Astrocyte (in vitro differentiated cells and primary cell): ENCODE results near the gene CDS1. TPM values are rescaled to one million over a fixed set of nuclear protein-coding genes. Genes with fewer than 3 reads are reported as not detected.

Source experiments
- DNase-seq: peaks from one replicate; pipeline ENCODE4 v3.0.0-alpha.2; 2010; ENCODE audit warnings: low read depth
- FAIRE-seq: peaks from 2 replicates; lab custom pipeline; 2011; peaks lifted over from hg19 to GRCh38; lab: Jason Lieb, UNC
- H2AFZ ChIP-seq: 2 replicates; pipeline ENCODE4 v1.6.0; 2012; ENCODE audit warnings: low read depth, low read length, inconsistent platforms
- H3K27ac ChIP-seq: 2 replicates; pipeline ENCODE4 v1.5.1; 2011; ENCODE audit warnings: low read depth, low read length, inconsistent platforms
- H3K27me3 ChIP-seq: 2 replicates; pipeline ENCODE4 v1.6.0; 2011; ENCODE audit warnings: low read length, inconsistent platforms; ENCODE audit not compliant: insufficient read depth
- H3K36me3 ChIP-seq: 2 replicates; pipeline ENCODE4 v1.5.1; 2011; ENCODE audit warnings: low read length, inconsistent platforms; ENCODE audit not compliant: insufficient read depth
- H3K4me1 ChIP-seq: 2 replicates; pipeline ENCODE4 v1.5.1; 2011; ENCODE audit warnings: low read length, inconsistent platforms; ENCODE audit not compliant: insufficient read depth
- H3K4me2 ChIP-seq: 2 replicates; pipeline ENCODE4 v1.6.0; 2012; ENCODE audit warnings: low read length, inconsistent platforms
- H3K4me3 ChIP-seq: 2 replicates; pipeline ENCODE4 v1.5.1; 2011; ENCODE audit warnings: low read depth, mild to moderate bottlenecking, low read length, inconsistent platforms; ENCODE audit not compliant: insufficient read depth
- H3K79me2 ChIP-seq: 2 replicates; pipeline ENCODE4 v1.6.0; 2012; ENCODE audit warnings: mild to moderate bottlenecking, low read length, inconsistent platforms; ENCODE audit not compliant: insufficient read depth
- H3K9ac ChIP-seq: 2 replicates; pipeline ENCODE4 v1.6.0; 2012; ENCODE audit warnings: mild to moderate bottlenecking, low read length, inconsistent platforms
- H3K9me3 ChIP-seq: 2 replicates; pipeline ENCODE4 v1.5.1; 2012; ENCODE audit warnings: low read depth, mild to moderate bottlenecking, low read length, inconsistent platforms; ENCODE audit not compliant: insufficient read depth
- H4K20me1 ChIP-seq: 2 replicates; pipeline ENCODE4 v1.6.0; 2012; ENCODE audit warnings: low read length, inconsistent platforms; ENCODE audit not compliant: insufficient read depth
- H3K27ac Mint-ChIP-seq: one replicate; pipeline ENCODE4 v1.8.0; 2021; ENCODE audit warnings: mild to moderate bottlenecking, mixed read lengths; ENCODE audit not compliant: unreplicated experiment
- H3K27me3 Mint-ChIP-seq: one replicate; pipeline ENCODE4 v1.8.0; 2021; ENCODE audit warnings: low read depth, mixed read lengths; ENCODE audit not compliant: unreplicated experiment
- H3K36me3 Mint-ChIP-seq: one replicate; pipeline ENCODE4 v1.8.0; 2021; ENCODE audit warnings: low read depth, mixed read lengths; ENCODE audit not compliant: unreplicated experiment
- H3K4me1 Mint-ChIP-seq: one replicate; pipeline ENCODE4 v1.8.0; 2021; ENCODE audit warnings: low read depth, mixed read lengths; ENCODE audit not compliant: unreplicated experiment
- H3K4me3 Mint-ChIP-seq: one replicate; pipeline ENCODE4 v1.8.0; 2021; ENCODE audit warnings: mild to moderate bottlenecking, moderate library complexity, mixed read lengths; ENCODE audit not compliant: unreplicated experiment
- H3K9me3 Mint-ChIP-seq: one replicate; pipeline ENCODE4 v1.8.0; 2021; ENCODE audit warnings: mild to moderate bottlenecking, mixed read lengths; ENCODE audit not compliant: unreplicated experiment
- EZH2 ChIP-seq: IDR thresholded peaks from 2 replicates; pipeline ENCODE4 v1.6.1; 2012; ENCODE audit warnings: mild to moderate bottlenecking, low read length, inconsistent platforms; ENCODE audit not compliant: insufficient read depth
- total RNA-seq: library from RNA; stranded (reverse); gene quantifications from 2 replicates; pipeline ENCODE4 v1.2.1, GENCODE V29; 2021
- TF ChIP-seq, protein P1 (sequence below): IDR thresholded peaks from 2 replicates; pipeline ENCODE4 v1.5.1; 2011; ENCODE audit warnings: low read depth, mild to moderate bottlenecking, inconsistent platforms, low read length, moderate library complexity; ENCODE audit not compliant: insufficient read depth

The CDS1 gene
- total RNA-seq, 1 donor from 2014 or later, result 5.7 TPM

DNA sequence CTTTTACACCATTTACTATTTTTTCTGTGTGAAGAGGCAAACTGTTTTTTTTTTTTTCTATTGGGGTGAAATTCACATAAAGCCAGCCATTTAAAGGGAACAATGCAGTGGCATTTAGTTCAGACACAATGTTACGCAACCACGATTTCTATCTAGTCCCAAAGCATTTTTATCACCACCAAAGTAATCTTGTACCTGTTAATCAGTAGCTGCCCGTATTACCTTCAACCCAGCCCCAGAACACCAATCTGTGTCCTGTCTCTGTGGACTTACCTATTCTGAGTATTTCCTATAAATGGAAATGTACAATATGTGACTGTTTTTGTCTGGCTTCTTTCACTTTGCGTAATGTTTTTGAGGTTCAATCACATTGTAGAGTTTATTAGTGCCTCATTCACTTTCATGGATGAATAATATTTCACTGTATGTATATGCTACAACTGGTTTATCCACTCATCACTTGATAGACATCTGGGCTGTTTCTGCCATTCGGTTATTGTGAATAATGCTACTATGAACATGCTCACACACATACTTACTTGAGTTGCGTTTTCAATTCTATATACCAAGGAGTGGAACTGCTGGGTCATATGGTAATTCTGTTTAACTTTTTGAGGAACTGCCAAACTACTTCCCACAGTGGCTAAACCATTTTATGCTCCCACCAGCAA, 116.2 kb downstream of the CDS1 start:
- Histone ChIP-seq H3K27ac (no peak overlapping the region), H3K36me3 (peaks cover 40% of the 10 kb centered on the region), H3K4me2 (no peak overlapping the region), H3K9ac (no peak overlapping the region), H3K4me3 (no peak overlapping the region), H3K9me3 (no peaks in the 10 kb centered on the region), H4K20me1 (no peaks in the 10 kb centered on the region), H3K79me2 (no peaks in the 10 kb centered on the region), H2AFZ (no peak overlapping the region), H3K27me3 (no peaks in the 10 kb centered on the region), H3K4me1 (no peaks in the 10 kb centered on the region)
- Mint-ChIP-seq H3K4me3 (no peak overlapping the region), H3K27me3 (no peaks in the 10 kb centered on the region), H3K4me1 (peaks cover 3% of the 10 kb centered on the region), H3K36me3 (peaks cover 23% of the 10 kb centered on the region), H3K9me3 (no peaks in the 10 kb centered on the region), H3K27ac (no peak overlapping the region)
- TF ChIP-seq, protein P1, sequence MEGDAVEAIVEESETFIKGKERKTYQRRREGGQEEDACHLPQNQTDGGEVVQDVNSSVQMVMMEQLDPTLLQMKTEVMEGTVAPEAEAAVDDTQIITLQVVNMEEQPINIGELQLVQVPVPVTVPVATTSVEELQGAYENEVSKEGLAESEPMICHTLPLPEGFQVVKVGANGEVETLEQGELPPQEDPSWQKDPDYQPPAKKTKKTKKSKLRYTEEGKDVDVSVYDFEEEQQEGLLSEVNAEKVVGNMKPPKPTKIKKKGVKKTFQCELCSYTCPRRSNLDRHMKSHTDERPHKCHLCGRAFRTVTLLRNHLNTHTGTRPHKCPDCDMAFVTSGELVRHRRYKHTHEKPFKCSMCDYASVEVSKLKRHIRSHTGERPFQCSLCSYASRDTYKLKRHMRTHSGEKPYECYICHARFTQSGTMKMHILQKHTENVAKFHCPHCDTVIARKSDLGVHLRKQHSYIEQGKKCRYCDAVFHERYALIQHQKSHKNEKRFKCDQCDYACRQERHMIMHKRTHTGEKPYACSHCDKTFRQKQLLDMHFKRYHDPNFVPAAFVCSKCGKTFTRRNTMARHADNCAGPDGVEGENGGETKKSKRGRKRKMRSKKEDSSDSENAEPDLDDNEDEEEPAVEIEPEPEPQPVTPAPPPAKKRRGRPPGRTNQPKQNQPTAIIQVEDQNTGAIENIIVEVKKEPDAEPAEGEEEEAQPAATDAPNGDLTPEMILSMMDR, result no peak
- no peak for TF ChIP-seq EZH2
- FAIRE-seq, result peak; percentile 64
- DNase-seq, result no peak

Other genes starting within 250 kb of the CDS1 start
- gene NKX6-1, start 83.8 kb upstream of the CDS1 start, total RNA-seq, result 0.14 TPM in 1 of 2 replicates, not detected in the other